Liver (tissue), 9 donors: ENCODE measurements around the gene ENPP4. TPM values are rescaled to one million over a fixed set of nuclear protein-coding genes. Genes with fewer than 3 reads are reported as not detected.
A peak's percentile ranks its signal among the peaks of the same experiment; 100 is the strongest.
"Not testable (repeated sequence)": the region's sequence is repeated elsewhere in the genome, so short reads cannot be mapped to it uniquely, and the experiment has no call there.

ENCODE experiments used
- DNase-seq: peaks from one replicate; pipeline ENCODE4 v3.0.0-alpha.2; 2017; ENCODE audit warnings: low spot score
- H3K27ac ChIP-seq, 2 donors: one replicate each; pipeline ENCODE4 v1.7.0; 2013; ENCODE audit warnings: inconsistent platforms in 2 of 2, low read length in 2 of 2, control low read depth in 1 of 2, low read depth in 1 of 2, mild to moderate bottlenecking in 1 of 2
- H3K27me3 ChIP-seq, 4 donors: one replicate each; pipeline versions ENCODE4 v1.6.1 to v1.7.0; 2013; ENCODE audit warnings: low read length in 3 of 4, inconsistent platforms in 1 of 4, mild to moderate bottlenecking in 1 of 4, moderate library complexity in 1 of 4; ENCODE audit not compliant: control insufficient read depth in 4 of 4, insufficient read depth in 4 of 4
- H3K36me3 ChIP-seq, 4 donors: one replicate each; pipeline versions ENCODE4 v1.6.1 to v1.7.0; 2013; ENCODE audit warnings: low read length in 3 of 4, mild to moderate bottlenecking in 3 of 4, low read depth in 1 of 4, moderate library complexity in 1 of 4; ENCODE audit not compliant: control insufficient read depth in 4 of 4, insufficient read depth in 3 of 4
- H3K4me1 ChIP-seq, 4 donors: one replicate each; pipeline versions ENCODE4 v1.6.1 to v1.7.0; 2013; ENCODE audit warnings: low read length in 3 of 4, mild to moderate bottlenecking in 3 of 4, moderate library complexity in 1 of 4; ENCODE audit not compliant: control insufficient read depth in 4 of 4, insufficient read depth in 4 of 4
- H3K4me3 ChIP-seq, 3 donors: one replicate each; pipeline versions ENCODE4 v1.6.1 to v1.7.0; 2013; ENCODE audit warnings: low read length in 3 of 3, control low read depth in 1 of 3, low read depth in 1 of 3, mild to moderate bottlenecking in 1 of 3
- H3K9ac ChIP-seq, 2 donors: one replicate each; pipeline ENCODE4 v1.7.0; 2013; ENCODE audit warnings: low read length in 2 of 2, mild to moderate bottlenecking in 2 of 2, moderate library complexity in 2 of 2, control low read depth in 1 of 2, low read depth in 1 of 2
- H3K9me3 ChIP-seq, 4 donors: one replicate each; pipeline versions ENCODE4 v1.6.1 to v1.7.0; 2013; ENCODE audit warnings: low read length in 3 of 4; ENCODE audit not compliant: control insufficient read depth in 4 of 4
- EGR1 ChIP-seq, 2 donors: IDR thresholded peaks; 2 replicates each; pipeline ENCODE4 v1.6.1; 2016 to 2018; ENCODE audit warnings: antibody characterized with exemption in 2 of 2, low read depth in 2 of 2
- FOXA1 ChIP-seq: IDR thresholded peaks from 2 replicates; pipeline ENCODE4 v1.6.1; 2016; ENCODE audit warnings: antibody characterized with exemption
- FOXA2 ChIP-seq: IDR thresholded peaks from 2 replicates; pipeline ENCODE4 v1.6.1; 2016; ENCODE audit warnings: antibody characterized with exemption
- GABPA ChIP-seq, 2 donors: IDR thresholded peaks in 1 of 2; conservative IDR thresholded peaks in 1 of 2; 2 replicates each; pipeline ENCODE4 v1.6.1; 2016; ENCODE audit warnings: antibody characterized with exemption in 2 of 2, mild to moderate bottlenecking in 1 of 2, moderate library complexity in 1 of 2
- HNF4A ChIP-seq, 2 donors: conservative IDR thresholded peaks; 2 replicates each; pipeline ENCODE4 v1.6.1; 2016; ENCODE audit warnings: antibody characterized with exemption in 2 of 2, mild to moderate bottlenecking in 2 of 2
- HNF4G ChIP-seq: IDR thresholded peaks from 2 replicates; pipeline ENCODE4 v1.6.1; 2016; ENCODE audit warnings: antibody characterized with exemption
- JUND ChIP-seq, 2 donors: IDR thresholded peaks; 2 replicates each; pipeline ENCODE4 v1.6.1; 2016; ENCODE audit warnings: antibody characterized with exemption in 2 of 2
- NR2F2 ChIP-seq: IDR thresholded peaks from 2 replicates; pipeline ENCODE4 v1.6.1; 2016; ENCODE audit warnings: antibody characterized with exemption
- RAD21 ChIP-seq, 2 donors: IDR thresholded peaks; 2 replicates each; pipeline ENCODE4 v1.6.1; 2016; ENCODE audit warnings: antibody characterized with exemption in 2 of 2, mild to moderate bottlenecking in 2 of 2
- RXRA ChIP-seq, 2 donors: IDR thresholded peaks; 2 replicates each; pipeline ENCODE4 v1.6.1; 2017 to 2018; ENCODE audit warnings: antibody characterized with exemption in 2 of 2, mild to moderate bottlenecking in 1 of 2
- SP1 ChIP-seq: IDR thresholded peaks from 2 replicates; pipeline ENCODE4 v1.6.1; 2018; ENCODE audit warnings: antibody characterized with exemption, mild to moderate bottlenecking
- TAF1 ChIP-seq: conservative IDR thresholded peaks from 2 replicates; pipeline ENCODE4 v1.6.1; 2016; ENCODE audit warnings: antibody characterized with exemption, mild to moderate bottlenecking
- YY1 ChIP-seq: IDR thresholded peaks from 2 replicates; pipeline ENCODE4 v1.6.1; 2016; ENCODE audit warnings: antibody characterized with exemption, mild to moderate bottlenecking
- WGBS: extraction: QIAGEN DNeasy Blood & Tissue Kit; methylation state at CpG from one replicate; pipeline ENCODE4 v1.1.7; 2013; 5-methylcytosine and 5-hydroxymethylcytosine counted together
- polyA plus RNA-seq, 2 donors: library from polyadenylated mRNA; stranded (reverse) in 1 of 2; unstranded in 1 of 2; fragments of 200-250 nt in 1 of 2; fragments of >200 nt in 1 of 2; fragmentation: Nextera tagmentation in 1 of 2; extraction: Ambion mirVana in 1 of 2; gene quantifications; one replicate each; pipeline versions ENCODE4 v1.2.1 to v1.2.3, GENCODE V29; 2013 to 2015
- total RNA-seq, 2 donors: library from RNA; depleted of rRNA; stranded (reverse); fragments of >200 nt; gene quantifications; one replicate each; pipeline ENCODE4 v1.2.3, GENCODE V29; 2014
- TF ChIP-seq, protein P1 (sequence below): IDR thresholded peaks from 2 replicates; pipeline ENCODE4 v1.6.1; 2016; ENCODE audit warnings: antibody characterized with exemption
- TF ChIP-seq, protein P2 (sequence below): fragments of 150-350 bp; IDR thresholded peaks from 2 replicates; pipeline ENCODE4 v1.5.1; 2017; ENCODE audit warnings: improper control_type of control experiment, low read depth, low read length; ENCODE audit not compliant: missing input control
- TF ChIP-seq, protein P3 (sequence below): IDR thresholded peaks from 2 replicates; pipeline ENCODE4 v1.6.1; 2016; ENCODE audit warnings: antibody characterized with exemption
- TF ChIP-seq, protein P4 (sequence below): IDR thresholded peaks from 2 replicates; pipeline ENCODE4 v1.6.1; 2016; ENCODE audit warnings: antibody characterized with exemption
- TF ChIP-seq, protein P5 (sequence below): IDR thresholded peaks from 2 replicates; pipeline ENCODE4 v1.6.1; 2016; ENCODE audit warnings: antibody characterized with exemption, mild to moderate bottlenecking
- donor health status: healthy.
- donor health status: healthy.
- donor health status: healthy.
- donor health status: healthy.
- donor health status: healthy.

The ENPP4 gene
- total and polyA plus RNA-seq, 4 donors: 3.6 to 12.6 (median 4.8) TPM

DNA sequence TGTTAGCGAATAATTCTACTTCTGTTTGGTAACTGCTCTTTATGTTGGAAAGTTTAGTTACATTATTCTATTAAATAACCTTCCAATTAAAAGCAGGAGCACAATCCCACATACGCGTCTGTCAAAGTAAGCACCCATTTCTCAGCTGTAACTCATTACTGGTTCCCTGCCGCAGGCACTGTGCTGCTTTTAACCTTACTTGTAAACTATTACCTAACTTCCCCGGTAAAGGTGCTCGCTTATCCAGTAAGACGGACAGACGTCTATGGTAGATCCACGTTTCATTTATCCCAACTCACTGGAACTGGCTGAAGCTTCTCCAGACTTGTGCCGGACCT, 529 bp upstream of the ENPP4 start:
- DNase-seq: no peak
- H3K36me3 ChIP-seq: no peaks in the 10 kb centered on the region
- H3K9me3 ChIP-seq: no peaks in the 10 kb centered on the region
- H3K4me3 ChIP-seq: peak overlapping the region; percentile 56 to 80 (median 78)
- TF ChIP-seq FOXA1: no peak
- TF ChIP-seq, protein P1, sequence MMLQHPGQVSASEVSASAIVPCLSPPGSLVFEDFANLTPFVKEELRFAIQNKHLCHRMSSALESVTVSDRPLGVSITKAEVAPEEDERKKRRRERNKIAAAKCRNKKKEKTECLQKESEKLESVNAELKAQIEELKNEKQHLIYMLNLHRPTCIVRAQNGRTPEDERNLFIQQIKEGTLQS: no peak
- no peak for TF ChIP-seq GABPA (IDR thresholded peaks at IDR 0.05 in 1 of 2, conservative IDR thresholded peaks at IDR 0.05 in 1 of 2)
- TF ChIP-seq TAF1: no peak
- no peak for TF ChIP-seq RAD21 (IDR thresholded peaks at IDR 0.05)
- no peak for TF ChIP-seq JUND (IDR thresholded peaks at IDR 0.05)
- TF ChIP-seq HNF4A (conservative IDR thresholded peaks at IDR 0.05): no peak
- no peak for TF ChIP-seq FOXA2
- TF ChIP-seq, protein P2, sequence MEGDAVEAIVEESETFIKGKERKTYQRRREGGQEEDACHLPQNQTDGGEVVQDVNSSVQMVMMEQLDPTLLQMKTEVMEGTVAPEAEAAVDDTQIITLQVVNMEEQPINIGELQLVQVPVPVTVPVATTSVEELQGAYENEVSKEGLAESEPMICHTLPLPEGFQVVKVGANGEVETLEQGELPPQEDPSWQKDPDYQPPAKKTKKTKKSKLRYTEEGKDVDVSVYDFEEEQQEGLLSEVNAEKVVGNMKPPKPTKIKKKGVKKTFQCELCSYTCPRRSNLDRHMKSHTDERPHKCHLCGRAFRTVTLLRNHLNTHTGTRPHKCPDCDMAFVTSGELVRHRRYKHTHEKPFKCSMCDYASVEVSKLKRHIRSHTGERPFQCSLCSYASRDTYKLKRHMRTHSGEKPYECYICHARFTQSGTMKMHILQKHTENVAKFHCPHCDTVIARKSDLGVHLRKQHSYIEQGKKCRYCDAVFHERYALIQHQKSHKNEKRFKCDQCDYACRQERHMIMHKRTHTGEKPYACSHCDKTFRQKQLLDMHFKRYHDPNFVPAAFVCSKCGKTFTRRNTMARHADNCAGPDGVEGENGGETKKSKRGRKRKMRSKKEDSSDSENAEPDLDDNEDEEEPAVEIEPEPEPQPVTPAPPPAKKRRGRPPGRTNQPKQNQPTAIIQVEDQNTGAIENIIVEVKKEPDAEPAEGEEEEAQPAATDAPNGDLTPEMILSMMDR: no peak
- no peak for TF ChIP-seq SP1
- no peak for TF ChIP-seq EGR1 (IDR thresholded peaks at IDR 0.05; ENCODE audit: low read depth in 2 of 2)
- TF ChIP-seq, protein P3, sequence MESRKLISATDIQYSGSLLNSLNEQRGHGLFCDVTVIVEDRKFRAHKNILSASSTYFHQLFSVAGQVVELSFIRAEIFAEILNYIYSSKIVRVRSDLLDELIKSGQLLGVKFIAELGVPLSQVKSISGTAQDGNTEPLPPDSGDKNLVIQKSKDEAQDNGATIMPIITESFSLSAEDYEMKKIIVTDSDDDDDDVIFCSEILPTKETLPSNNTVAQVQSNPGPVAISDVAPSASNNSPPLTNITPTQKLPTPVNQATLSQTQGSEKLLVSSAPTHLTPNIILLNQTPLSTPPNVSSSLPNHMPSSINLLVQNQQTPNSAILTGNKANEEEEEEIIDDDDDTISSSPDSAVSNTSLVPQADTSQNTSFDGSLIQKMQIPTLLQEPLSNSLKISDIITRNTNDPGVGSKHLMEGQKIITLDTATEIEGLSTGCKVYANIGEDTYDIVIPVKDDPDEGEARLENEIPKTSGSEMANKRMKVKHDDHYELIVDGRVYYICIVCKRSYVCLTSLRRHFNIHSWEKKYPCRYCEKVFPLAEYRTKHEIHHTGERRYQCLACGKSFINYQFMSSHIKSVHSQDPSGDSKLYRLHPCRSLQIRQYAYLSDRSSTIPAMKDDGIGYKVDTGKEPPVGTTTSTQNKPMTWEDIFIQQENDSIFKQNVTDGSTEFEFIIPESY: no peak
- 5% methylated on average over 10 of the region's 10 CpGs for WGBS
- peak overlapping the region; percentile 44 to 71 for H3K27ac ChIP-seq
- H3K9ac ChIP-seq: peak overlapping the region in 1 of 2 donors; percentile 49
- peaks cover 2 to 11% (median 6%) of the 10 kb centered on the region in 4 donors for H3K4me1 ChIP-seq
- H3K27me3 ChIP-seq: no peaks in the 10 kb centered on the region

DNA sequence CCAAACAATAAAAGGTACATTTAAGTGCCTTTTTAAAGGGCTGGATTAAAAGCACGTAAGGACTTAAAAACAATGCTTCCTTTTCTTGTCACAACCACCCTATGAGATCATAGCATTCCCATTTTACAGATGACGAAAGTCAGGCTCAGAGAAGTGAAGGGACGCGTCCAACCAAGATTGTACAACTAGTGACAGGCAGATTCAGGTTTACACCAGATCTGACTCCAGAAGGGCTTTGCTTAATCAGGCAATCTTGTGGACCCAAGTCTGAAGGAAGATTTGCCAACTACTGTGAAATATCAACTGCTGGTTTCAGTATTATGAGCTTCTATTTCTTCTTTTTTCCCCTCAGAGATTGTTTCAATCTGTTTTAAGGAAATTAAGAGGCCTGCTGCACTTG, 877 bp downstream of the ENPP4 start:
- DNase-seq: no peak
- Histone ChIP-seq H3K9me3 (no peaks in the 10 kb centered on the region), H3K27me3 (no peaks in the 10 kb centered on the region), H3K9ac (peak overlapping the region in 1 of 2 donors; percentile 91), H3K27ac (no peak overlapping the region), H3K36me3 (no peaks in the 10 kb centered on the region), H3K4me3 (peak overlapping the region; percentile 45 to 80 (median 78)), H3K4me1 (peaks cover 2 to 11% (median 6%) of the 10 kb centered on the region in 4 donors)
- TF ChIP-seq, protein P1: no peak
- TF ChIP-seq YY1 (no peak), HNF4A (conservative IDR thresholded peaks at IDR 0.05) (no peak), GABPA (IDR thresholded peaks at IDR 0.05 in 1 of 2, conservative IDR thresholded peaks at IDR 0.05 in 1 of 2) (no peak), HNF4G (no peak), RXRA (IDR thresholded peaks at IDR 0.05) (no peak), NR2F2 (no peak)
- TF ChIP-seq, protein P2: no peak
- TF ChIP-seq, protein P4, sequence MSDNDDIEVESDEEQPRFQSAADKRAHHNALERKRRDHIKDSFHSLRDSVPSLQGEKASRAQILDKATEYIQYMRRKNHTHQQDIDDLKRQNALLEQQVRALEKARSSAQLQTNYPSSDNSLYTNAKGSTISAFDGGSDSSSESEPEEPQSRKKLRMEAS: no peak
- TF ChIP-seq, protein P5, sequence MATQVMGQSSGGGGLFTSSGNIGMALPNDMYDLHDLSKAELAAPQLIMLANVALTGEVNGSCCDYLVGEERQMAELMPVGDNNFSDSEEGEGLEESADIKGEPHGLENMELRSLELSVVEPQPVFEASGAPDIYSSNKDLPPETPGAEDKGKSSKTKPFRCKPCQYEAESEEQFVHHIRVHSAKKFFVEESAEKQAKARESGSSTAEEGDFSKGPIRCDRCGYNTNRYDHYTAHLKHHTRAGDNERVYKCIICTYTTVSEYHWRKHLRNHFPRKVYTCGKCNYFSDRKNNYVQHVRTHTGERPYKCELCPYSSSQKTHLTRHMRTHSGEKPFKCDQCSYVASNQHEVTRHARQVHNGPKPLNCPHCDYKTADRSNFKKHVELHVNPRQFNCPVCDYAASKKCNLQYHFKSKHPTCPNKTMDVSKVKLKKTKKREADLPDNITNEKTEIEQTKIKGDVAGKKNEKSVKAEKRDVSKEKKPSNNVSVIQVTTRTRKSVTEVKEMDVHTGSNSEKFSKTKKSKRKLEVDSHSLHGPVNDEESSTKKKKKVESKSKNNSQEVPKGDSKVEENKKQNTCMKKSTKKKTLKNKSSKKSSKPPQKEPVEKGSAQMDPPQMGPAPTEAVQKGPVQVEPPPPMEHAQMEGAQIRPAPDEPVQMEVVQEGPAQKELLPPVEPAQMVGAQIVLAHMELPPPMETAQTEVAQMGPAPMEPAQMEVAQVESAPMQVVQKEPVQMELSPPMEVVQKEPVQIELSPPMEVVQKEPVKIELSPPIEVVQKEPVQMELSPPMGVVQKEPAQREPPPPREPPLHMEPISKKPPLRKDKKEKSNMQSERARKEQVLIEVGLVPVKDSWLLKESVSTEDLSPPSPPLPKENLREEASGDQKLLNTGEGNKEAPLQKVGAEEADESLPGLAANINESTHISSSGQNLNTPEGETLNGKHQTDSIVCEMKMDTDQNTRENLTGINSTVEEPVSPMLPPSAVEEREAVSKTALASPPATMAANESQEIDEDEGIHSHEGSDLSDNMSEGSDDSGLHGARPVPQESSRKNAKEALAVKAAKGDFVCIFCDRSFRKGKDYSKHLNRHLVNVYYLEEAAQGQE: no peak
- WGBS: 70% methylated on average over 4 of the region's 4 CpGs

DNA sequence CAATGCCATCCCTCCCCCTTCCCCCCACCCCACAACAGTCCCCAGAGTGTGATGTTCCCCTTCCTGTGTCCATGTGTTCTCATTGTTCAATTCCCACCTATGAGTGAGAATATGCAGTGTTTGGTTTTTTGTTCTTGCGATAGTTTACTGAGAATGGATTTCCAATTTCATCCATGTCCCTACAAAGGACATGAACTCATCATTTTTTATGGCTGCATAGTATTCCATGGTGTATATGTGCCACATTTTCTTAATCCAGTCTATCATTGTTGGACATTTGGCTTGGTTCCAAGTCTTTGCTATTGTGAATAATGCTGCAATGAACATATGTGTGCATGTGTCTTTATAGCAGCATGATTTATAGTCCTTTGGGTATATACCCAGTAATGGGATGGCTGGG, 1.5 kb downstream of the ENPP4 start:
- not testable (repeated sequence) for DNase-seq

More for the DNA sequence above, 1.5 kb downstream of the ENPP4 start:
- H3K9ac ChIP-seq, H3K36me3 ChIP-seq, H3K27me3 ChIP-seq, H3K4me3 ChIP-seq, H3K9me3 ChIP-seq, H3K27ac ChIP-seq: not testable (repeated sequence)
- peaks cover 2 to 11% (median 6%) of the 10 kb centered on the region in 4 donors for H3K4me1 ChIP-seq
- 96% methylated on average over 1 of the region's 1 CpG for WGBS
